Measurements from ENCODE around the gene MRPS18A. TPM values are rescaled to one million over a fixed set of nuclear protein-coding genes. Genes with fewer than 3 reads are reported as not detected.

The MRPS18A gene
- total and polyA plus RNA-seq, 2 of the 13 experiments (the other 11 are each of a cell fraction or from before 2014, with no cell fraction given): 87.8 to 89.1 TPM

GRCh38 chr6:43667245-43668150 is 20.1 kb downstream of the MRPS18A start (continued):
- TF ChIP-seq ZNF318 (CRISPR knock-in tag; IDR thresholded peaks at IDR 0.05) (no peak), ZSCAN25 (CRISPR knock-in tag; IDR thresholded peaks at IDR 0.05) (peak; percentile 97), ZFAT (CRISPR knock-in tag; conservative IDR thresholded peaks at IDR 0.05) (no peak), ZMAT3 (CRISPR knock-in tag; conservative IDR thresholded peaks at IDR 0.05) (peak; percentile 57; the same call in 1 of the 2 replicates), ZNF510 (CRISPR knock-in tag; IDR thresholded peaks at IDR 0.05; ENCODE audit: low read depth) (0 out of 2 replicates have a peak, but pooled peaks have one; percentile 12), FOSL2 (CRISPR knock-in tag; IDR thresholded peaks at IDR 0.05) (peak; percentile 60), DDIT3 (CRISPR knock-in tag; IDR thresholded peaks at IDR 0.05) (no peak), GMEB1 (CRISPR knock-in tag; IDR thresholded peaks at IDR 0.05; ENCODE audit: borderline replicate concordance) (no peak), SALL1 (CRISPR knock-in tag; IDR thresholded peaks at IDR 0.05) (peak; percentile 92), ELF1 (CRISPR knock-in tag; IDR thresholded peaks at IDR 0.05) (peak; percentile 39; the same call in 1 of the 2 replicates), SKI (IDR thresholded peaks at IDR 0.05; ENCODE audit: partially characterized antibody) (no peak), ZSCAN22 (CRISPR knock-in tag; IDR thresholded peaks at IDR 0.05) (no peak), FLYWCH1 (CRISPR knock-in tag; IDR thresholded peaks at IDR 0.05) (no peak), CBFB (CRISPR knock-in tag; IDR thresholded peaks at IDR 0.05) (0 out of 2 replicates have a peak, but pooled peaks have one; percentile 45), ZNF430 (CRISPR knock-in tag; IDR thresholded peaks at IDR 0.05) (no peak), SIX1 (CRISPR knock-in tag; IDR thresholded peaks at IDR 0.05; ENCODE audit: borderline replicate concordance) (no peak), ZNF772 (CRISPR knock-in tag; IDR thresholded peaks at IDR 0.05) (peak; percentile 86)

Measured in HepG2 (cell line).